GM20431 (cell line): ENCODE data around the gene NGFR.

Experiments used
- in situ Hi-C: fragments of 300-500 bp; cut with MseI, MboI; formaldehyde crosslinking; loops from one replicate; pipeline ENCODE4 v1.15.0; 2020; ENCODE audit warnings: low sequenced_read_pairs; ENCODE audit not compliant: unreplicated experiment

Gene NGFR

DNA sequence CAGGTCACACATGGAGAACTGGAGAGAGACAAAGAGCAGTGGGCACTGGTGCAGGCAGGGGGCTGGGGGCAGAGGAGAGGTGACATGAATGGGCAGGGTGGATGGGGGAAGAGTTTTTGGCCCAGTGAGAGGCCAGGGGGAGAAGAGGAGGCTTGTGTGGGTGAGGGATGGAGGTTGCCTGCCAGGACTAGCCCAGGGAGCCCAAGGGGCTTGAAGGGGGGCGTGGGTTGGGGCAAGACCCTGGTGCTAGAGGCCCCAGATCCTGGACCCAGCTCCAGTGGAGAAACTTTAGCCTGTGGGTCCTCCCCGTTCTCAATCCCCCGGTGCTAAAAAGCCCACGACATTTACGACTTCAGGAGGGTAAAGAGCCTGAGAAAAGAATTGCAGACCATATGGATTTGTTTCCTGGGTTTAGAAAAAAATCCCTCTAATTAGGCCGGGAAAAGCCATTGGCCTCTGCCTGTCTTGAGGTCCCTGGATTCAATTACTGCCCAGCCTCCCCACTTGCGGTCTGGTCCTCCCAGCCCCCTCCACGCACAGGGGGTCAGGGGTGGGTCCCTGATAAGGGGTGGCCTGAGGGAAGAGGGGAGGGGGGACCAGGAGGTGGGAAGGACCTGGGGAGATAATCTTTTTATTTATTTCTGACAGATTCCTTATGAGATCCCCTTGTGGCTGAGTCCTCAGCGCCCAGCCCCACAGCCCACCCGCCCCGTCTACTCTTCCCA lies 33.0 kb downstream of the NGFR start:
- in situ Hi-C loops = no loop called here

DNA sequence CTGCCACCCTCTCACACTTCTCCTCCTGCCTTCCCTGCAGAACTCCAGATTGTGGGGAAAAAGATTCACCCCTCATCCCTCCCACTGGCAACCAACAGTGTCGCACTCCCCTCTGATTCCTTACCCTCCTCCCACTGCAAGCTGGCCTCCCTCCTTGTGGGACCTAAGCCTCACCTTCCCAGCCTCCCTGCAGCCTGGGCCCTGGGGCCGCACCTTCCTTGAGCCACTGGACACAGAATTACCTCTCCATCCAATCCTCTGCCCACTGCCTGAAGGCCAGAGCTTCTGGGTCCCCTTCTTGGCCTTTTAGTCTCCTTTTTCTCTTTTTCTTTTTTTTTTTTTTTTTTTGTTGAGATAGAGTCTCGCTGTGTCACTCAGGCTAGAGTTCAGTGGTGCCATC lies 33.9 kb downstream of the NGFR start:
- in situ Hi-C loops = no loop called here

DNA sequence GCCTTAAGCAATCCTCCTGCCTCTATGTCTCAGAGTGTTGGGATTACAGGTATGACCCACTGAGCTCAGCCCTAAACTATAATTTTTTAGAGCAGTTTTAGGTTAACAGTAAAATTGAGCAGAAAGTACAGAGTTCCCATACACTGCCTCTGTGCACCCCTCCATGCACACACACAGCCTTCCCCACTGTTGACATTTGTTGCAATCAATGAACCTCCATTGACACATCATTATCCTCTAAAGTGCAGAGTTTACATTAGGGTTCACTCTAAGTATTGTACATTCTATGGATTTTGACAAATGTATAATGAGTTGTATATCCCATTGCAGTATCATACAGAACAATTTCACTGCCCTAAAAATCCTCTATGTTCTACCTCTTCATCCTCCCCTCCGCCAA lies 35.0 kb downstream of the NGFR start:
- in situ Hi-C loops = no loop called here

DNA sequence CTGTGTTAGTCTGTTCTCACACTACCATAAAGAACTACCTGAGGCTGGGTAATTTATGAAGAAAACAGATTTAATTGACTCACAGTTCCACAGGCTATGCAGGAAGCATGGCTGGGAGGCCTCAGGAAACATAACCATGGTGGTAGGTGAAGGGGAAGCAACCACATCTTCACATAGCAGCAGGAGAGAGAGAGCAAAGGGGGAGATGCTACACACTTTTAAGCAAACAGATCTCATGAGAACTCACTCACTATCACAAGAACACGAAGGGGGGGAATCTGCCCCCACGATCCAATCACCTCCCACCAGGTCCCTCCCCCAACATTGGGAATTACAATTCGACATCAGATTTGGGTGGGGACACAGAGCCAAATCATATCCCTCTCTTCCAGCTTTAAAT lies 48.8 kb downstream of the NGFR start:
- in situ Hi-C loops = no loop called here

DNA sequence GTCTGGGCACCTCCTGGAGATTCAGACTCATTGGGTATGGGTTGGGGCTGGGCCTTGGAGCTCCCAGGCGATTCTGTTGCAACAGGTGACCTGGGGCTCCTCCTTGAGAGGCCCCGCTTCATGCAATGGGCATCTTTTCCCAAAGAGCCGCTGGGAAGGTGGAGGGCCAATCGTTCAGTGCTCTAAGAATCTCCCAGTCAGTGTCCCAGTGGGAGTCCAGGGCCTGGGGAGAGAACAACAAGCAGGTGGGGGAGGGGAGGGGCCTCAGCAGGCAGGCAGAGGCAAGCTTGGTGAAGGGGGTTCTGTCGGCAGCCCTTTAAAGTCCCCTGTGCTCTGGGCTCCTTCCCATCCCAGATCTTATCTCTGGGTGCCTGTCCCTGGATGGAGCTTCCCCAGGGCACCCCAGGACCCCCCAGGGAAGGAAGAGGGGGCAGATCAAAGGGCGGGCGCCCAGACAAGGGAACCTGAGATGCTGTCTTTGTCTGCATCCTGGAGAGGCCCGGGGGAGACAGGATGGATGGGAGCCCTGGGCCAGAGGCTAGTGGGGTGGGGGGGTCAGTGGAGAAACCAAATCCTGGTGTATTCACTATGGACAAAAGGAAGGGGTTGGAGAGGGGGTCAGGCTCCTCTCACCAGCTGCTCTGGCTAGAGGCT lies 50.0 kb downstream of the NGFR start:
- in situ Hi-C loops = no loop called here

DNA sequence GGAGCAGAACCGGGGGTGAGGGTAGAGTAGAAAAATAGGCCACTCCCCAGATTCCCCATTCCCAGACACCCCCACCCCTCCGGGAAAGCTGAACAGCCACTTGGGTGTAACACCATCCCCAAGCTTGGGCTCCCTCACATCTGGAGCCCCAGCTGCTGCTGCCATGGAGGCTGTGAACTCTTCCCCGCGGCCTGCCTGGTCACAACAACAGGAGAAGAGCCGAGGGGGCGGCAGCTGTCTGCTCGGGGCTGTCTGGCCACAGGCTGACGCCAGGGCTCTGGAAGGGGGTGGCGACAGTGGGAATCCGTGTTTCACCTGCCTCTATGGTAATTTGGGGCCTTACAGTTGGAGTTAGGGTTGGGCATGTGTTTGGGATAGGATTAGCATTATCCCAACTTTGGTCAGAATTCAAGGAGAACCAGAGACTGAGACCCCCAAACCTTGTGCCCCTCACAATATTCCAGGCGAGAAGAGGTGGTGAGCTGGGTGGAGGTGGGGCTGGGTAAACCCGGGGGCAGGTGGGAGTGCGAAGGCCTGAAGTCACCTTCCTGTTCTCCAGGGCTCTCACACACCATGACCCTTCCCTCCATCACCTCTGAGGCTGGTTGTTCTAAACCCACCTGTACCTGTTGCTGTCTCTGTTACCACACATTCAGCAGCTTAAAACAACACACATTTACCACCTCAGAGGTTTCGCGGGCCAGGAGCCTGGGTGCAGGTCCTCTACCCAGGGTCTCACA lies 50.9 kb downstream of the NGFR start:
- in situ Hi-C loops = no loop called here

DNA sequence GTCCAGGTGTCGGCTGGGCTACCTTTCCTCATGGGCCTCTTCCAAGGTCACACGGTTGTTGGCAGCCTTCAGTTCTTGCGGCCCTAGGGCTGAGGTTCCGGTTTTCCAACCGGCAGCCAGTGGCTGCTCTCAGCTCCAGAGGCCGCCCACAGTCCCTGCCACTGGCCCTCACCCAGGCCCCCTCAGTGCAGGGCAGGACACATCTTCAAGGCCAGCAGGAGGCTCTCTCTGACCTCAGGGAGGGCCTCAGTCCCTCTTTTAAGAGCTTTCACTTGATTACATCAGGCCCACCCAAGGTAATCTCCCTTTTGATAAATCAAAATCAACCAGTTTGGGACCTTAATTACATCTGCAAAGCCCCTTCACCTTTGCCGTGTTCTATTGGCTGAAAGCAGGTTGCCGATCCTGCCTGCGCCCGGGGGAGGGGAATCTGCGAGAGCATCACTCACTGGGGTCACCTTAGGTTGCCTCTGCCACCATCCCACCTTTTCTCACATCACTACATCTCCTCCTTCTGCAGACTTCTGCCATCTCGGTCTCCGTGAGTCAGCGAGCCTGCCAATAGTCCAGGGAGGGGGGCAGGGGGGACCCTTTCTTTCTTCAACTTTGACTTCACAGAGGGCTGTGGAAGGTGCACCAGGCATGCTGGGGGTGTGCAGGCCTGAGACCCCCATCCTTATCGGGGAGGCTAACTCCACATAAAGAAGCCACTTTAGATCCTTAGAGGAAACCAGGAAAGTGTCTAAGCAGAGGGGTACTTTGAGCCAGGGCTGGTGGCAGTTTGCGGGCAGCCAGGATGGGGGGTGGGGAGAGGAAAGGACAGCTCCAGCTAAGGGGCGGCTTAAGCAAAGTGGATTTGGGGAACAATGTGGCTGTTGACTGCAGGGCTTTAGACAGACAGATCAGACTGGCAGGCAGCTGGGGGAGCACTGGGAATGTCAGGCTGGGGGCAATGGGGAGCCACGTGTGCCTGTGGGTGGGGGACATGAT lies 51.7 kb downstream of the NGFR start:
- in situ Hi-C loops = no loop called here

DNA sequence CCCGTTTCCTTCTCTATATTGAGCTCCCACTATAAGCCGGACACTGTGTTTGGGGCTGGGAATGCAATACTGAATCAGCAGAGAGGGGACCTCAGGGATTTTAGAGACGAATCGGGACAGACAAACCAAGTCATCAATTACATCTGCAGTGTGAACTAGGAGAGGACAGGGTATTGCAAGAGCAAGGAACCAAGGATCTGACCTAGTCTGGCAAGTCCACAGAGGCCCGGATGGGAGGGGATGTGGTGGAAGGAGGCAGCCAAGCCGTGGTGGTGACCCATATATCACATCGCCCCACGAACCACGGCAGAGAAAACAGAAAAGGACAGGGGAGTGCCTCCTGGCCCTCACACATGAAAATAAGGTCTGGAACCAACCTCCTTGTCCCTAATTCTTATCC lies 52.5 kb downstream of the NGFR start:
- in situ Hi-C loops = no loop called here

DNA sequence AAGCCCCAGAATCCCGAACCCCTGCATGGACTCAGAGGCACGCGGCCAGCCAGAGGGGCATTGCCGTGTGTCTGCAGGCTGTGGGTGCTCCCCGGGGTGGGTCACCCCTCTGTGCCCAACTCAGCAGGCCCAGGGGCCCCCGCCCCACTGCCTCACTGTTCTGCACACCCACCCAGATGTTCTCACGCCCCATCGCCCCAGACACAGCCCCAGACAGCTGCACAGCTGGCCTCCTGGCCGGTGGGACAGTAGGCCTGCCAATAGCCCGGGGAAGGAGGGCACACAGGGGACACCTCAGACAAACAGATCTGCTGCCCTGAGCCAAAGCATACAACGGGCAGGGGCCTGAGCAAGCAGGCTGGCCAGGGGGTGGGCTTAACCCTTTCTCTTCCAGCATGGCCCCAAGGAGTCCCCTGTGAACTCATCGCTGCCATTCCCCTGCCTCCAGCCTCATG lies 53.0 kb downstream of the NGFR start:
- in situ Hi-C loops = no loop called here

DNA sequence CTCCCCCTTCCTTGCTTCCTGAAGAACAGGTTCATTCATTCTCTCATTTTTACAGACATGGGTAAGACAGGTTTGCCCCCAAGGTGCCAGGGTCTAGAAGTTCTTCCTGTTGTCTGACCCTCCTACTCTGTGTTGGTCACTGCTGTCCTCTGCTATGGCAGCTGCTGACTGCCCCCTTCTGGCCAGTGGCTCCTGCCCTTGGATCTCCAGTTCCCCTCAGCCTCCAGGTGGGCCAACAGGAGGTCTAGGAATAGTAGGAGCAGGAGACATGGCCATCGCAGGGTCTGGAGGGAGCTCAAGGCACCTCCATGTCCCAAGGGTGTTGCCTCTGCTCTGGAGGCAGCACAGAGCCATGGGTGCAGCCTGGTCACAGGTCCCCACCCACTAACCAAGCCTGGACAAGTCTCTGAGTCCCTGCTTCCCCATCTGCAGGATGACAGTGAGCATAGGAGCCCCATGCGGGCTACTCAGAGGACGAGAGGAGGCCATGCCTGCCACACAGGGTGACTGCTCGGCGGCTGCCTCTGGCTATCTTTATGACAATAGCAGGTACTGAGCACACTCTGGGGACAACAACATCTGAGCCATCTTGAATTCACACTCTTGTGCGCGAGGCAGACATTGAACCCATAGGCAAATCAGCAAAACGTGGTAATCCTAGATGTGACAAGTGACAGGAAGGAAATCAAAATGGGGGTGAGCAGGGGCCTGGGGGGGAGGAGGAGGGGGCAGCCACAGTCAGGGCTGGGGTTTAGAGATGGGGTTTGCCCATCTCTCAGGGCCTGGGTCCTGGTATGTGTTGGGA lies 53.6 kb downstream of the NGFR start:
- in situ Hi-C loops = no loop called here

DNA sequence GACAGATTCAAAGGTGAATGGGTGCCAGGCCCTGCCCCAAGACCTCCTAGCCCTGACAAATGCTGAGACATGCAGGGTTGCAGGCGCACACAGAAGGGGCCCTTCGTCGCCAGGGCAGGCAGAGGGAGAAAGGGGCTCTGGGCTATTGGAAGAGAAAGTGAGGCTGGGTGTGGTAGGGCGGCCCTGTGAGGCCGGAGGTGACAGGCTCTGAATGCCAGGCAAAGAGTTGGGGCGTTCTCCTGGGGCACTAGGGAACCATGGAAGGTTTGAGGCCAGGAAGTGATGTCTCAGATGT lies 54.2 kb downstream of the NGFR start:
- in situ Hi-C loops = no loop called here

DNA sequence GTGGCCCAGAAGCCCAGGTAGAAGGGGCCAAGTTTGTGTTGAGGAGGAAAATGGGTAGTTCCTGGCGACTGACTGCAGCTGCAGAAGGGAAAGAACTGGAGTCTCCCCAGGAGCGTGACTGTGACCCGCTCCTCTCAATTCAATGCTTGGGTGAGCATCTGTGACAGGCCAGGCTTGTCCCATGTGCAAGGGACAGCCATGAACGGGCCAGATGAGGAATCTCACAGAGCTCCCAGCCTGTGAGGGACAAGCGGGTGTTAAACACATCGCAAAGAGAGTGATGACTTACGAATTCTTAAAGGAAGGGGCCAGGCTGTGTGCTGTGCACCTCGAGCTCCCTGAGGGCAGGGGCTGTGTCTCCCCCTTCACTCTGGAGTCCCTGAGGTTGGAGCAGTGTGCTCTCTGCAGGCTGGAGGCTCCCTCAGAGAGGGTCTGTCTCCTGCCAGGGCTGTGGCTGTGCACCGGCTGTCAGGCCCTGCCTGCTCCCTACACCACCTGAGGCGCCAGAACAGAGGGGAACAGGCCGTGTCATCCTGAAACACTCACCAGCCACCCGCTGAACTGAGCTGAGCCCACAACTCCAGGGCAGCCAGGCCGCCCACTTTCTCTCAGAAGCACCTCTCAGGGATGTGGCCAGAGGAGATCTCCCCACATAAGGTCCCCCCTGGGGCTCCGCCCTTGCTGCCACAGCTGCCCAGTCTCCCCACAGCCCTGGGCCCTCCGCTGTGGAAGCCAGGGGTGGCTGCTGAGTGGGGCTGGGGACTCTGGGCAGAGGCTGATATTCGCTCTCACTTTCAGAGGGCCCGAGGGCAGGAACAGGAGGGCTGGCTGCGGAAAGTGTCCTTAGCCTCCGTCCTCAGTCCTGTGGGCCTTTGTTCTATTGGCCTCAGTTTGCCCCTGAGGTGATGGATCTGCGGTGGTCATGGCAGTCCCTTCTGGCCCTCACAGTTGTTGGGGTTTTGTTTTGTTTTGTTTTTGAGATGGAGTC lies 54.9 kb downstream of the NGFR start:
- in situ Hi-C loops = loop anchor here (10.0 to 25.0 kb wide), 4 partner anchors 55 to 437 kb away; partner anchors contain the start of genes DLX3 and NGFR

DNA sequence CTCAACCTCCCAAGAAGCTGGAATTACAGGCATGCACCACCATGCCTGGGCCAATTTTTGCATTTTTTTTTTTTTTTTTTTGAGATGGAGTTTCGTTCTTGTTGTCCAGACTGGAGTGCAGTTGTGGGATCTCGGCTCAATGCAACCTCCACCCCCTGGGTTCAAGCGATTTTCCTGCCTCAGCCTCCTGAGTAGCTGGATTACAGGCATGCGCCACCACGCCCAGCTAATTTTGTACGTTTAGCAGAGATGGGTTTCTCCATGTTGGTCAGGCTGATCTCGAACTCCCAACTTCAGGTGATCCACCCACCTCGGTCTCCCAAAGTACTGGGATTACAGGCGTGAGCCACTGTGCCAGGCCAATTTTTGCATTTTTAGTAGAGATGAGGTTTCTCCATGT lies 55.7 kb downstream of the NGFR start:
- in situ Hi-C loops = loop anchor here (10.0 to 25.0 kb wide), 4 partner anchors 56 to 437 kb away; partner anchors contain the start of genes DLX3 and NGFR

DNA sequence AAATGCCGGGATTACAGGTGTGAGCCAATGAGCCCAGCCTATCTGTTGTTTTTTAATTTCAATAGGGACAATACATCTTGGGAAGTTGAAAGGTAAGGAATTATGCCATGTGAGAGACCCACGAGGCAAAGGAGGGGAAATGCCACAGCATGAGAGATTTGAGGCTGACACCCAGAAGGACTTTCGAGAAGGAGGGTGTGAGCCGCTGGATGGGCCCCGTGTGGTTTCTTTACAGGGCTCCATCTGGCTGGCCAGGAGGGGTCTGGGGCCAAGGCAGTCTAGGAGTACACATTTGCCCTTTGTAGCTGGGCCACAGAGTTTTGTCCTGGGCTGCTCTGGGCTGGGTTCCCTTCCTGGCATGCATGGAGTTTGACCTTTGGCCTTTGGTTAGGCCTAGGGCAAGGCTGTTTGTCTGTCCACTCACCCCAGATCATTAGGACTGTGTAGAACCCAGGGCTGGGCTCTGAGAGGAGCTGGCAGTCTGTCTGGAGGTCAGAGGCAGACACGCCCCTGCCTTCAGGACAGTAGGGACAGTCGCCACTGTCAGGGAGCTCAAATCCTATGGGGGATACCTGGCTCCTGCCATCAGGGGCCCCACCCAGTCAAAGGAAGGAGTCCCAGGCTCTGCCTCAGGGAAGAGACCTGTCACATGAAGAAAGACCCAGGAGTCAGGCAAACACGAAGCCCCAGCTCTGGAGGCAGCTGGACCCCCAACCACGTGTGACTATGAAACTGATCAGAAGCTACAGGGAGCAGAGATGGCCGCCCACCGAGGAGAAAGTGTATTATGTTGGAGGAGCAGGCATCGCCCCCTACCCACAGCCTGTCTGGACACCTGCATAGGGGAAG lies 56.4 kb downstream of the NGFR start:
- in situ Hi-C loops = loop anchor here (10.0 to 25.0 kb wide), 4 partner anchors 57 to 436 kb away; partner anchors contain the start of genes DLX3 and NGFR

DNA sequence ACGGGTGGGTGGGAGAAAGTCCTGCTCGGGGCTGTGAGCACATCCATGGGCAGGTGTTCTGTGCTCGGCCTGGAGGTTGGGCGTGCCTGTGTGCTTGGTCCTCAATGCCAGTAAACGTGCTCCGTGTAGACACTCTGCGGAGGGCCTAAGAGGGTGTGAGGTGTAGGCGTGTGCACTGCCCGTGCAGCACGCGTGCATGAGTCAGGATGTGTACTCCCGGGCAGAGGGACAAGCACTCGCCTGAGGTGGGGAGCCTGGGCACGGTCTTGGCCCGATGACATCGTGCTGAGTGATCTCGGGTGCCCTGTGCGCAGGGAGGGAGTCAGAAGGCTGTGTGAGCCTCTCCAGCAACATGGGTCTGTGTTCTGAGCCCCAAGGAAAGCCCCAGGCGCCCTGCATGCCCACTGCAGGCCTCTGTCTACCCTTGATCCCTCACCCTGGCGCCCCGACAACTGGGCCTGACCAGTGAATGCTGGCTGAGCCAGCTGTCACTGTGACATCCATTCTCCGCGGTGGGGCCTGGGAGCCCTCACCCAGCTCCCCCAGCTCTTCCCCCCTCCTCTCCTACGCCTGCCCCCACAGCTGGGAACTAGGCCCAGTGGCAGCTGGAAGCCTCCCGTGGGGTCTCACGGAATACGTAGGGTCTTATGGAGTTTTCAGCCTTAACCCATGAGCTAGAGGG lies 57.1 kb downstream of the NGFR start:
- in situ Hi-C loops = loop anchor here (10.0 to 25.0 kb wide), 4 partner anchors 57 to 435 kb away; partner anchors contain the start of genes DLX3 and NGFR

DNA sequence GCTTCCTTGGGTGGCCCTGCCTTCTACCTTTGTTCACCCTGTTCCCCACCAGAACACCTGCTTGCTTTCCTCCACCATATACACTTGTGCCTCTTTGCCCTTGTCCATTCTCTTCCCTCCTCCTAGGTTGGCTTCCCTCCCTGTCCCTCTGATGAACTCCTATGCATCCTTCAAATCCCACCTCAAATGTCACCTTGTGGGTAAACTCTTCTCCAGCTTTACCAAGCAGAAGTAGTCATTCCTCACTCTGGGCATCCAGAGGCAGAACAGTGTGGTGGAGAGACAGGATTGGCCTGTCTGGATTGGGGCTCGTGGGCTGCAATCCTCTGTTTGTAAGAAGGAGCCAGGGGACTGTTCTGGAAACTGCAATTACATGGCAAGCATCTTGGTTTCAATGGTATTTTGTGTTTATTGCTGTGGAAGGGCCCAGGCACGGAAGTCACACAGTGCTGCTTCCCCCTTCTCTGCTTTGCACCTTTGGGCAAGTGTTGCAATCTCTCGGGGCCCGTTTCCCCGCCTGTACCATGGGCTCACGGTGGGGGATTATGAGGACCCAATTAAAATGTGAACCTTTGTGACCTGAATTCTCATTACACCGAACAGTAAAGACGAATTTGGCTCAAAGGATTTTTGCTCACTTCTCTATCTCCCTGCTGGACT lies 58.7 kb downstream of the NGFR start:
- in situ Hi-C loops = loop anchor here (10.0 to 25.0 kb wide), 4 partner anchors 59 to 433 kb away; partner anchors contain the start of genes DLX3 and NGFR
